Lung (tissue), 12 donors: Measurements from ENCODE around the gene CKMT2. TPM values are rescaled to one million over a fixed set of nuclear protein-coding genes. Genes with fewer than 3 reads are reported as not detected.

Experiments
- ATAC-seq: fragments of 200-7000 bp; cut with Tn5 transposase; one replicate; pipeline ENCODE4 v1.9.1; 2020; ENCODE audit warnings: moderate number of reproducible peaks; ENCODE audit not compliant: insufficient read depth, low FRiP score
- DNase-seq, 3 donors: peaks; one replicate each; pipeline ENCODE4 v3.0.0-alpha.2; 2013 to 2017
- H3K27ac ChIP-seq, 2 donors: one replicate each; pipeline ENCODE4 v1.5.1; 2013; ENCODE audit warnings: mild to moderate bottlenecking in 2 of 2, moderate library complexity in 2 of 2, control low read depth in 1 of 2, inconsistent platforms in 1 of 2, low read depth in 1 of 2, low read length in 1 of 2
- H3K27me3 ChIP-seq, 3 donors: one replicate each; pipeline ENCODE4 v1.5.1; 2013; ENCODE audit warnings: low read length in 2 of 3; ENCODE audit not compliant: control insufficient read depth in 3 of 3, insufficient read depth in 3 of 3
- H3K36me3 ChIP-seq, 4 donors: one replicate each; pipeline ENCODE4 v1.5.1; 2013; ENCODE audit warnings: low read length in 4 of 4, mild to moderate bottlenecking in 1 of 4, moderate library complexity in 1 of 4; ENCODE audit not compliant: control insufficient read depth in 4 of 4, insufficient read depth in 4 of 4
- H3K4me1 ChIP-seq, 5 donors: one replicate each; pipeline ENCODE4 v1.5.1; 2013; ENCODE audit warnings: low read length in 5 of 5, mild to moderate bottlenecking in 2 of 5, moderate library complexity in 1 of 5; ENCODE audit not compliant: control insufficient read depth in 5 of 5, insufficient read depth in 5 of 5
- H3K4me3 ChIP-seq: one replicate; pipeline ENCODE4 v1.5.1; 2013; ENCODE audit warnings: mild to moderate bottlenecking, control low read depth, moderate library complexity
- H3K9ac ChIP-seq, 2 donors: one replicate each; pipeline ENCODE4 v1.5.1; 2013; ENCODE audit warnings: low read length in 2 of 2, control low read depth in 1 of 2; ENCODE audit not compliant: insufficient read depth in 1 of 2
- H3K9me3 ChIP-seq, 4 donors: one replicate each; pipeline ENCODE4 v1.5.1; 2013; ENCODE audit warnings: low read length in 3 of 4, mild to moderate bottlenecking in 1 of 4, moderate library complexity in 1 of 4; ENCODE audit not compliant: control insufficient read depth in 4 of 4, insufficient read depth in 3 of 4
- WGBS, 2 donors: extraction: QIAGEN DNeasy Blood & Tissue Kit; methylation state at CpG; one replicate each; pipeline ENCODE4 v1.1.7; 2013; 5-methylcytosine and 5-hydroxymethylcytosine counted together
- polyA plus RNA-seq, 2 donors: library from polyadenylated mRNA; stranded (reverse); fragments of 200-250 nt; gene quantifications; one replicate each; pipeline ENCODE4 v1.2.1, GENCODE V29; 2013
- total RNA-seq, 2 donors: library from RNA; depleted of rRNA in 1 of 2; stranded (reverse); fragments of >200 nt in 1 of 2; gene quantifications; one replicate each; pipeline ENCODE4 v1.2.1, GENCODE V29; 2014 to 2021
- TF ChIP-seq, protein P1 (sequence below): IDR thresholded peaks from 2 replicates; pipeline ENCODE4 v1.5.1; 2012; ENCODE audit warnings: mild to moderate bottlenecking; ENCODE audit errors: control extremely low read depth, extremely low read depth
- donor health status: control.
- donor health status: control.
- donor health status: Bipolar disorder and iron deficiency.
- donor health status: healthy.
- donor health status: DM: yes; HTN: yes; CAD: no.

CKMT2 gene
- total and polyA plus RNA-seq, 4 donors: 1.2 to 2.8 (median 1.8) TPM

GRCh38 chr5:81222285-81222684, 10.8 kb upstream of the CKMT2 start:
- Histone ChIP-seq H3K4me1 (peaks cover 0 to 4% (median 0%) of the 10 kb centered on the region in 5 donors), H3K9ac (no peak overlapping the region), H3K4me3 (no peak overlapping the region), H3K36me3 (no peaks in the 10 kb centered on the region), H3K27ac (no peak overlapping the region), H3K27me3 (no peaks in the 10 kb centered on the region), H3K9me3 (no peaks in the 10 kb centered on the region)
- TF ChIP-seq, protein P1, sequence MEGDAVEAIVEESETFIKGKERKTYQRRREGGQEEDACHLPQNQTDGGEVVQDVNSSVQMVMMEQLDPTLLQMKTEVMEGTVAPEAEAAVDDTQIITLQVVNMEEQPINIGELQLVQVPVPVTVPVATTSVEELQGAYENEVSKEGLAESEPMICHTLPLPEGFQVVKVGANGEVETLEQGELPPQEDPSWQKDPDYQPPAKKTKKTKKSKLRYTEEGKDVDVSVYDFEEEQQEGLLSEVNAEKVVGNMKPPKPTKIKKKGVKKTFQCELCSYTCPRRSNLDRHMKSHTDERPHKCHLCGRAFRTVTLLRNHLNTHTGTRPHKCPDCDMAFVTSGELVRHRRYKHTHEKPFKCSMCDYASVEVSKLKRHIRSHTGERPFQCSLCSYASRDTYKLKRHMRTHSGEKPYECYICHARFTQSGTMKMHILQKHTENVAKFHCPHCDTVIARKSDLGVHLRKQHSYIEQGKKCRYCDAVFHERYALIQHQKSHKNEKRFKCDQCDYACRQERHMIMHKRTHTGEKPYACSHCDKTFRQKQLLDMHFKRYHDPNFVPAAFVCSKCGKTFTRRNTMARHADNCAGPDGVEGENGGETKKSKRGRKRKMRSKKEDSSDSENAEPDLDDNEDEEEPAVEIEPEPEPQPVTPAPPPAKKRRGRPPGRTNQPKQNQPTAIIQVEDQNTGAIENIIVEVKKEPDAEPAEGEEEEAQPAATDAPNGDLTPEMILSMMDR: no peak
- DNase-seq (no peak), ATAC-seq (peak; percentile 27)

DNA sequence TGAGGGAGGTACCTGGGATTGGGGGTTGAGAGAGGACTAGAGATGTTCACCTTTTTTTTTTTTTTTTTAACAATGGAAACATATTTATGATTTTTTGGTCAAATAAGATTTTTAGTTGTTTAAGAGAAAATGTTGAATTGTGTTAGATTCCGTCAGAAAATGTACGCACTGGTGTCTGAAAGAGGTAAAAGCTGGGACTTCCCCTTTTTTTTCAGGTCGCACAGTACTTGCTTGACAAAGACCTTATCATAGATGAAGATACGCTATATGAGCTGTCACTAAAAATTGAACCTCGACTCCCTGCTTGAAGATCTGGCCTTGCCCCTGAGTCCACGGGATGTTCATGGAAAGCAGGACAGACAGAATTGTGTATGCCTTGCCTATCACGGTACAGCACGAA, 7.7 kb upstream of the CKMT2 start:
- Histone ChIP-seq H3K4me1 (peaks cover 0 to 2% (median 0%) of the 10 kb centered on the region in 5 donors), H3K9ac (no peak overlapping the region), H3K9me3 (no peaks in the 10 kb centered on the region), H3K27me3 (no peaks in the 10 kb centered on the region), H3K36me3 (no peaks in the 10 kb centered on the region), H3K27ac (no peak overlapping the region), H3K4me3 (no peak overlapping the region)
- DNase-seq (no peak), ATAC-seq (no peak)
- TF ChIP-seq, protein P1: no peak
- WGBS, 2 donors: 89 to 90% methylated on average over 8 of the region's 8 CpGs

GRCh38 chr5:81226286-81226685, 6.8 kb upstream of the CKMT2 start:
- Histone ChIP-seq H3K9me3 (no peaks in the 10 kb centered on the region), H3K36me3 (no peaks in the 10 kb centered on the region), H3K4me1 (peaks cover 0 to 2% (median 0%) of the 10 kb centered on the region in 5 donors), H3K27me3 (no peaks in the 10 kb centered on the region), H3K27ac (no peak overlapping the region), H3K9ac (no peak overlapping the region), H3K4me3 (no peak overlapping the region)
- TF ChIP-seq, protein P1: no peak
- DNase-seq (no peak), ATAC-seq (no peak)
- 81 to 93% methylated on average over 2 of the region's 2 CpGs for WGBS, 2 donors

- TF ChIP-seq, protein P1: no peak
- 79 to 81% methylated on average over 1 of the region's 1 CpG for WGBS, 2 donors
- Histone ChIP-seq H3K4me3 (no peak overlapping the region), H3K4me1 (peaks cover 0 to 2% (median 0%) of the 10 kb centered on the region in 5 donors), H3K27me3 (no peaks in the 10 kb centered on the region), H3K9ac (no peak overlapping the region), H3K36me3 (no peaks in the 10 kb centered on the region), H3K9me3 (no peaks in the 10 kb centered on the region), H3K27ac (no peak overlapping the region)
- ATAC-seq: no peak
- no peak for DNase-seq
Observed at GRCh38 chr5:81226949-81227348, 6.2 kb upstream of the CKMT2 start.
